ENCODE data around the gene EYA3. TPM values are rescaled to one million over a fixed set of nuclear protein-coding genes. Genes with fewer than 3 reads are reported as not detected.

The EYA3 gene
- total and polyA plus RNA-seq, 10 of the 15 experiments (the other 5 are each of a cell fraction or from before 2014, with no cell fraction given): 13.0 to 46.6 (median 23.4) TPM

DNA sequence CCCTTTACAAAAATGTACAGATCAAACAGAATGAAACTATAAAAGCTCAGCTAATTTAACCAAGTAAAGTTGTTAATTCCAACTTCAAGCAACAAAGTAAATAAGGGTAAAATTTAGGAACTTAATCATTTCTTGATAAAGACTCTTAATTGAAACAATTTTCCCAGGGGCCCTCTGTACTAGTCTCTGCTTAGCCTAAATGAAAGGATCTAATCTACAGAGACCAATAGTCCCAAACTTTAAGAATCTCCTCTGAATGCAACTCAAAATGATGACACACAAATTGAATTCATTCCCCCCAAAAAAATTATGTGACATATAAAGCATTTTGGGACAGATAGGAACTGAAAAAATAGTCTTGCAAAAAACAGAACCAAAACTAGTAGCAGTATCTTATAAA, 16.6 kb downstream of the EYA3 start (continued):
- TF ChIP-seq ELK1 (IDR thresholded peaks at IDR 0.05; ENCODE audit: low read depth, low read length) (no peak), POLR2AphosphoS2 (IDR thresholded peaks at IDR 0.05; ENCODE audit: low read depth, low read length) (no peak), ZNF274 (IDR thresholded peaks at IDR 0.05; ENCODE audit: insufficient read depth, insufficient read length) (no peak), SMAD5 (IDR thresholded peaks at IDR 0.05; ENCODE audit: low read depth) (no peak), BHLHE40 (IDR thresholded peaks at IDR 0.05; ENCODE audit: borderline replicate concordance in 1 of 2, low read depth in 2 of 2, low read length in 1 of 2) (no peak), SPI1 (IDR thresholded peaks at IDR 0.05; ENCODE audit: borderline replicate concordance, insufficient read depth, low read depth, low read length) (0 out of 2 replicates have a peak, but pooled peaks have one; percentile 33), DPF2 (IDR thresholded peaks at IDR 0.05) (no peak), MTA2 (IDR thresholded peaks at IDR 0.05; ENCODE audit: low read depth) (peak; percentile 15; the same call in 1 of the 2 replicates), BCL11A (IDR thresholded peaks at IDR 0.05; ENCODE audit: low read depth, low read length) (no peak), MXI1 (IDR thresholded peaks at IDR 0.05; ENCODE audit: low read depth, low read length) (no peak)
- TF ChIP-seq, protein P1, sequence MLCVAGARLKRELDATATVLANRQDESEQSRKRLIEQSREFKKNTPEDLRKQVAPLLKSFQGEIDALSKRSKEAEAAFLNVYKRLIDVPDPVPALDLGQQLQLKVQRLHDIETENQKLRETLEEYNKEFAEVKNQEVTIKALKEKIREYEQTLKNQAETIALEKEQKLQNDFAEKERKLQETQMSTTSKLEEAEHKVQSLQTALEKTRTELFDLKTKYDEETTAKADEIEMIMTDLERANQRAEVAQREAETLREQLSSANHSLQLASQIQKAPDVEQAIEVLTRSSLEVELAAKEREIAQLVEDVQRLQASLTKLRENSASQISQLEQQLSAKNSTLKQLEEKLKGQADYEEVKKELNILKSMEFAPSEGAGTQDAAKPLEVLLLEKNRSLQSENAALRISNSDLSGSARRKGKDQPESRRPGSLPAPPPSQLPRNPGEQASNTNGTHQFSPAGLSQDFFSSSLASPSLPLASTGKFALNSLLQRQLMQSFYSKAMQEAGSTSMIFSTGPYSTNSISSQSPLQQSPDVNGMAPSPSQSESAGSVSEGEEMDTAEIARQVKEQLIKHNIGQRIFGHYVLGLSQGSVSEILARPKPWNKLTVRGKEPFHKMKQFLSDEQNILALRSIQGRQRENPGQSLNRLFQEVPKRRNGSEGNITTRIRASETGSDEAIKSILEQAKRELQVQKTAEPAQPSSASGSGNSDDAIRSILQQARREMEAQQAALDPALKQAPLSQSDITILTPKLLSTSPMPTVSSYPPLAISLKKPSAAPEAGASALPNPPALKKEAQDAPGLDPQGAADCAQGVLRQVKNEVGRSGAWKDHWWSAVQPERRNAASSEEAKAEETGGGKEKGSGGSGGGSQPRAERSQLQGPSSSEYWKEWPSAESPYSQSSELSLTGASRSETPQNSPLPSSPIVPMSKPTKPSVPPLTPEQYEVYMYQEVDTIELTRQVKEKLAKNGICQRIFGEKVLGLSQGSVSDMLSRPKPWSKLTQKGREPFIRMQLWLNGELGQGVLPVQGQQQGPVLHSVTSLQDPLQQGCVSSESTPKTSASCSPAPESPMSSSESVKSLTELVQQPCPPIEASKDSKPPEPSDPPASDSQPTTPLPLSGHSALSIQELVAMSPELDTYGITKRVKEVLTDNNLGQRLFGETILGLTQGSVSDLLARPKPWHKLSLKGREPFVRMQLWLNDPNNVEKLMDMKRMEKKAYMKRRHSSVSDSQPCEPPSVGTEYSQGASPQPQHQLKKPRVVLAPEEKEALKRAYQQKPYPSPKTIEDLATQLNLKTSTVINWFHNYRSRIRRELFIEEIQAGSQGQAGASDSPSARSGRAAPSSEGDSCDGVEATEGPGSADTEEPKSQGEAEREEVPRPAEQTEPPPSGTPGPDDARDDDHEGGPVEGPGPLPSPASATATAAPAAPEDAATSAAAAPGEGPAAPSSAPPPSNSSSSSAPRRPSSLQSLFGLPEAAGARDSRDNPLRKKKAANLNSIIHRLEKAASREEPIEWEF (IDR thresholded peaks at IDR 0.05; ENCODE audit: insufficient replicate concordance, low read depth, low read length): no peak
